Measurements from ENCODE around the gene ZNF263. TPM values are rescaled to one million over a fixed set of nuclear protein-coding genes. Genes with fewer than 3 reads are reported as not detected.
A peak's percentile ranks its signal among the peaks of the same experiment; 100 is the strongest.

Gene ZNF263
- total RNA-seq: 30.2 TPM
- 26.3 TPM for polyA plus RNA-seq
- long read RNA-seq, donor 1: 0 reads
- long read RNA-seq, donor 2: 0 reads
- long read RNA-seq, donor 3, partial matches to known transcripts: 0 of 3 reads
- long read RNA-seq, donor 3, other reads (novel, unspliced or antisense): 0 of 3 reads
- long read RNA-seq, donor 4: 0 reads
- long read RNA-seq, donor 5, transcript ZNF263-205 (2 exons, 1,139 nt): major isoform, 7 of 22 reads
- long read RNA-seq, donor 5, partial matches to known transcripts: 8 of 22 reads
- long read RNA-seq, donor 5, other reads (novel, unspliced or antisense): 0 of 22 reads
- long read RNA-seq, donor 6, partial matches to known transcripts: 0 of 3 reads
- long read RNA-seq, donor 6, other reads (novel, unspliced or antisense): 0 of 3 reads
- long read RNA-seq, donor 7, partial matches to known transcripts: 7 of 8 reads
- long read RNA-seq, donor 7, other reads (novel, unspliced or antisense): 0 of 8 reads
- long read RNA-seq, donor 8, partial matches to known transcripts: 0 of 3 reads
- long read RNA-seq, donor 8, other reads (novel, unspliced or antisense): 0 of 3 reads
- long read RNA-seq, donor 9, partial matches to known transcripts: 0 of 3 reads
- long read RNA-seq, donor 9, other reads (novel, unspliced or antisense): 0 of 3 reads
- long read RNA-seq, donor 10, partial matches to known transcripts: 0 of 2 reads
- long read RNA-seq, donor 10, other reads (novel, unspliced or antisense): 0 of 2 reads

- under 1% methylated on average over 72 of the region's 72 CpGs for WGBS
- peaks cover 6 to 33% of the 10 kb centered on the region in 2 donors for H3K9me3 ChIP-seq (ENCODE audit: control insufficient read depth in 2 of 2, insufficient read depth in 1 of 2, low read length in 1 of 2)
- H3K27me3 ChIP-seq (ENCODE audit: control insufficient read depth in 2 of 2, insufficient read depth in 1 of 2, low read length in 1 of 2): no peaks in the 10 kb centered on the region
- H3K36me3 ChIP-seq (ENCODE audit: control insufficient read depth in 2 of 2, insufficient read depth in 2 of 2, low read length in 1 of 2): peaks cover 20 to 29% of the 10 kb centered on the region in 2 donors
- DNase-seq (ENCODE audit: low read depth in 6 of 9, low spot score in 9 of 9): peak; percentile 84 to 98 (median 92)
- peaks cover 16 to 20% of the 10 kb centered on the region in 2 donors for H3K4me1 ChIP-seq (ENCODE audit: control insufficient read depth in 2 of 2, insufficient read depth in 2 of 2, low read length in 2 of 2)
- peak within 1 kb of the TSS; percentile 99 for H3K27ac ChIP-seq (ENCODE audit: low read depth in 1 of 2, low read length in 1 of 2)
- peak within 1 kb of the TSS; percentile 80 to 83 for H3K4me3 ChIP-seq (ENCODE audit: low read length in 2 of 2)
Observed at GRCh38 chr16:3282730-3283542, at the start of gene ZNF263. Gene ZNF263 (plus strand): TSS chr16:3283491. CDS start chr16:3283819, 328 bp downstream.

GRCh38 chr16:3234543-3234856 lies 48.8 kb upstream of the ZNF263 start:
- peaks cover 29% of the 10 kb centered on the region in 2 donors for H3K36me3 ChIP-seq (ENCODE audit: control insufficient read depth in 2 of 2, insufficient read depth in 2 of 2, low read length in 1 of 2)
- peak overlapping the region; percentile 58 to 94 for H3K4me3 ChIP-seq (ENCODE audit: low read length in 2 of 2)
- peak overlapping the region; percentile 91 to 97 for H3K27ac ChIP-seq (ENCODE audit: low read depth in 1 of 2, low read length in 1 of 2)
- DNase-seq (ENCODE audit: low read depth in 6 of 9, low spot score in 9 of 9): no peak
- no peaks in the 10 kb centered on the region for H3K27me3 ChIP-seq (ENCODE audit: control insufficient read depth in 2 of 2, insufficient read depth in 1 of 2, low read length in 1 of 2)
- WGBS: 7% methylated on average over 18 of the region's 18 CpGs
- H3K4me1 ChIP-seq (ENCODE audit: control insufficient read depth in 2 of 2, insufficient read depth in 2 of 2, low read length in 2 of 2): peaks cover 6 to 13% of the 10 kb centered on the region in 2 donors
- peaks cover 0 to 14% of the 10 kb centered on the region in 2 donors for H3K9me3 ChIP-seq (ENCODE audit: control insufficient read depth in 2 of 2, insufficient read depth in 1 of 2, low read length in 1 of 2)

GRCh38 chr16:3234857-3235561 lies 48.3 kb upstream of the ZNF263 start, which contains the start of gene ZNF200:
Gene ZNF200 (minus strand): TSS chr16:3235158. CDS start chr16:3233755, 1,403 bp downstream.
- peaks cover 24 to 29% of the 10 kb centered on the region in 2 donors for H3K36me3 ChIP-seq (ENCODE audit: control insufficient read depth in 2 of 2, insufficient read depth in 2 of 2, low read length in 1 of 2)
- WGBS: under 1% methylated on average over 54 of the region's 59 CpGs
- peak within 1 kb of the TSS; percentile 58 to 94 for H3K4me3 ChIP-seq (ENCODE audit: low read length in 2 of 2)
- peak; percentile 86 to 96 (median 91) for DNase-seq (ENCODE audit: low read depth in 6 of 9, low spot score in 9 of 9)
- H3K9me3 ChIP-seq (ENCODE audit: control insufficient read depth in 2 of 2, insufficient read depth in 1 of 2, low read length in 1 of 2): peaks cover 0 to 9% of the 10 kb centered on the region in 2 donors
- peaks cover 6 to 13% of the 10 kb centered on the region in 2 donors for H3K4me1 ChIP-seq (ENCODE audit: control insufficient read depth in 2 of 2, insufficient read depth in 2 of 2, low read length in 2 of 2)
- peak within 1 kb of the TSS; percentile 91 to 97 for H3K27ac ChIP-seq (ENCODE audit: low read depth in 1 of 2, low read length in 1 of 2)
- no peaks in the 10 kb centered on the region for H3K27me3 ChIP-seq (ENCODE audit: control insufficient read depth in 2 of 2, insufficient read depth in 1 of 2, low read length in 1 of 2)

- no peak overlapping the region for H3K4me3 ChIP-seq (ENCODE audit: low read length in 2 of 2)
Observed at GRCh38 chr16:3235856-3236669, 47.2 kb upstream of the ZNF263 start.

GRCh38 chr16:3241761-3242160 lies 41.5 kb upstream of the ZNF263 start:
- Histone ChIP-seq H3K27me3 (ENCODE audit: control insufficient read depth in 2 of 2, insufficient read depth in 1 of 2, low read length in 1 of 2) (no peaks in the 10 kb centered on the region), H3K36me3 (ENCODE audit: control insufficient read depth in 2 of 2, insufficient read depth in 2 of 2, low read length in 1 of 2) (no peaks in the 10 kb centered on the region), H3K9me3 (ENCODE audit: control insufficient read depth in 2 of 2, insufficient read depth in 1 of 2, low read length in 1 of 2) (peaks cover 0 to 6% of the 10 kb centered on the region in 2 donors), H3K4me3 (ENCODE audit: low read length in 2 of 2) (no peak overlapping the region), H3K4me1 (ENCODE audit: control insufficient read depth in 2 of 2, insufficient read depth in 2 of 2, low read length in 2 of 2) (no peaks in the 10 kb centered on the region), H3K27ac (ENCODE audit: low read depth in 1 of 2, low read length in 1 of 2) (no peak overlapping the region)
- DNase-seq (ENCODE audit: low read depth in 6 of 9, low spot score in 9 of 9): no peak
- 85% methylated on average over 5 of the region's 5 CpGs for WGBS

More at GRCh38 chr16:3235856-3236669, 47.2 kb upstream of the ZNF263 start:
- Histone ChIP-seq H3K27me3 (ENCODE audit: control insufficient read depth in 2 of 2, insufficient read depth in 1 of 2, low read length in 1 of 2) (no peaks in the 10 kb centered on the region), H3K4me1 (ENCODE audit: control insufficient read depth in 2 of 2, insufficient read depth in 2 of 2, low read length in 2 of 2) (peaks cover 6 to 13% of the 10 kb centered on the region in 2 donors), H3K36me3 (ENCODE audit: control insufficient read depth in 2 of 2, insufficient read depth in 2 of 2, low read length in 1 of 2) (peaks cover 16 to 19% of the 10 kb centered on the region in 2 donors), H3K27ac (ENCODE audit: low read depth in 1 of 2, low read length in 1 of 2) (no peak overlapping the region), H3K9me3 (ENCODE audit: control insufficient read depth in 2 of 2, insufficient read depth in 1 of 2, low read length in 1 of 2) (peaks cover 0 to 8% of the 10 kb centered on the region in 2 donors)
- DNase-seq (ENCODE audit: low read depth in 6 of 9, low spot score in 9 of 9): peak in 1 of 9 donors; percentile 9
- WGBS: 86% methylated on average over 29 of the region's 29 CpGs

GRCh38 chr16:3242709-3243108 lies 40.6 kb upstream of the ZNF263 start:
- peaks cover 0 to 8% of the 10 kb centered on the region in 2 donors for H3K9me3 ChIP-seq (ENCODE audit: control insufficient read depth in 2 of 2, insufficient read depth in 1 of 2, low read length in 1 of 2)
- no peaks in the 10 kb centered on the region for H3K4me1 ChIP-seq (ENCODE audit: control insufficient read depth in 2 of 2, insufficient read depth in 2 of 2, low read length in 2 of 2)
- DNase-seq (ENCODE audit: low read depth in 6 of 9, low spot score in 9 of 9): no peak
- no peak overlapping the region for H3K27ac ChIP-seq (ENCODE audit: low read depth in 1 of 2, low read length in 1 of 2)
- H3K27me3 ChIP-seq (ENCODE audit: control insufficient read depth in 2 of 2, insufficient read depth in 1 of 2, low read length in 1 of 2): no peaks in the 10 kb centered on the region
- H3K4me3 ChIP-seq (ENCODE audit: low read length in 2 of 2): no peak overlapping the region
- WGBS: 88% methylated on average over 11 of the region's 11 CpGs
- no peaks in the 10 kb centered on the region for H3K36me3 ChIP-seq (ENCODE audit: control insufficient read depth in 2 of 2, insufficient read depth in 2 of 2, low read length in 1 of 2)

GRCh38 chr16:3243882-3244281 lies 39.4 kb upstream of the ZNF263 start:
- Histone ChIP-seq H3K27ac (ENCODE audit: low read depth in 1 of 2, low read length in 1 of 2) (no peak overlapping the region), H3K4me3 (ENCODE audit: low read length in 2 of 2) (no peak overlapping the region), H3K36me3 (ENCODE audit: control insufficient read depth in 2 of 2, insufficient read depth in 2 of 2, low read length in 1 of 2) (no peaks in the 10 kb centered on the region), H3K9me3 (ENCODE audit: control insufficient read depth in 2 of 2, insufficient read depth in 1 of 2, low read length in 1 of 2) (peaks cover 0 to 8% of the 10 kb centered on the region in 2 donors), H3K27me3 (ENCODE audit: control insufficient read depth in 2 of 2, insufficient read depth in 1 of 2, low read length in 1 of 2) (no peaks in the 10 kb centered on the region), H3K4me1 (ENCODE audit: control insufficient read depth in 2 of 2, insufficient read depth in 2 of 2, low read length in 2 of 2) (no peaks in the 10 kb centered on the region)
- WGBS: 82% methylated on average over 6 of the region's 6 CpGs
- DNase-seq (ENCODE audit: low read depth in 6 of 9, low spot score in 9 of 9): no peak

GRCh38 chr16:3246002-3246401 lies 37.3 kb upstream of the ZNF263 start:
- DNase-seq (ENCODE audit: low read depth in 6 of 9, low spot score in 9 of 9): no peak
- H3K9me3 ChIP-seq (ENCODE audit: control insufficient read depth in 2 of 2, insufficient read depth in 1 of 2, low read length in 1 of 2): peaks cover 0 to 8% of the 10 kb centered on the region in 2 donors
- no peaks in the 10 kb centered on the region for H3K27me3 ChIP-seq (ENCODE audit: control insufficient read depth in 2 of 2, insufficient read depth in 1 of 2, low read length in 1 of 2)
- no peak overlapping the region for H3K4me3 ChIP-seq (ENCODE audit: low read length in 2 of 2)
- 86% methylated on average over 7 of the region's 7 CpGs for WGBS
- no peaks in the 10 kb centered on the region for H3K4me1 ChIP-seq (ENCODE audit: control insufficient read depth in 2 of 2, insufficient read depth in 2 of 2, low read length in 2 of 2)
- no peaks in the 10 kb centered on the region for H3K36me3 ChIP-seq (ENCODE audit: control insufficient read depth in 2 of 2, insufficient read depth in 2 of 2, low read length in 1 of 2)
- H3K27ac ChIP-seq (ENCODE audit: low read depth in 1 of 2, low read length in 1 of 2): no peak overlapping the region

Data from thymus (tissue), 14 donors.